A549 (cell line): ENCODE results near the gene PRPF40A.

Experiments
- CBX8 ChIP-seq: fragments of 200-600 bp; sonication (generic); IDR thresholded peaks from 2 replicates; pipeline ENCODE4 v1.6.1; 2016
- POLR2A ChIP-seq: IDR thresholded peaks from 2 replicates; pipeline ENCODE4 v1.6.1; 2012; ENCODE audit warnings: mild to moderate bottlenecking, low read length
- RAD21 ChIP-seq, 2 experiments: fragments of >200 bp in 1 of 2; sonication (Bioruptor Twin) in 1 of 2; formaldehyde crosslinking in 1 of 2; IDR thresholded peaks in 1 of 2; conservative IDR thresholded peaks in 1 of 2; 2 replicates in 1 of 2; 3 replicates in 1 of 2; pipeline ENCODE4 v1.6.1; 2012 to 2018; ENCODE audit warnings: inconsistent platforms in 1 of 2
- TF ChIP-seq, protein P1 (sequence below): fragments of 450-650 bp; IDR thresholded peaks from 2 replicates; pipeline ENCODE4 v1.6.1; 2014; ENCODE audit warnings: antibody characterized with exemption
- TF ChIP-seq, protein P2 (sequence below): fragments of 200-600 bp; sonication (generic); IDR thresholded peaks from 2 replicates; pipeline ENCODE4 v1.6.1; 2016; ENCODE audit warnings: antibody characterized with exemption, mild to moderate bottlenecking, moderate library complexity
- TF ChIP-seq, protein P3 (sequence below): fragments of >200 bp; sonication (Bioruptor Twin); formaldehyde crosslinking; IDR thresholded peaks from 3 replicates; pipeline ENCODE4 v1.5.1; 2016

DNA sequence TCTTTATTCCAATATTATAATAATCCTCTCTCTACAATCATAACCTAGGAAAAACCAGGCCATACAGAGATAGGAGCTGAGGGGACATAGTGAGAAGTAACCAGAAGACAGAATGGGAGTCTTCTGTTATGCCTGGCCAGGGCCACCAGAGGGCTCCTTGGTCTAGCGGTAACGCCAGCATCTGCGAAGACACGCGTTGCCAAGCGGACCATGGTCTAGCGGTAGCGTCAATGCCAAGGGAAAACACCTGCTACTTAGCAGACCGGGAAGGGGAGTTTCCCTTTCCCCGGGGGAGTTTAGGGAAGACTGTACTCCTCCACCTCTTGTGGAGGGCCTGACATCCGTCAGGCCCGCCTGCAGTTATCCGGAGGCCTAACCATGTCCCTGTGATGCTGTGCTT, 37.8 kb upstream of the PRPF40A start:
- TF ChIP-seq, protein P1, sequence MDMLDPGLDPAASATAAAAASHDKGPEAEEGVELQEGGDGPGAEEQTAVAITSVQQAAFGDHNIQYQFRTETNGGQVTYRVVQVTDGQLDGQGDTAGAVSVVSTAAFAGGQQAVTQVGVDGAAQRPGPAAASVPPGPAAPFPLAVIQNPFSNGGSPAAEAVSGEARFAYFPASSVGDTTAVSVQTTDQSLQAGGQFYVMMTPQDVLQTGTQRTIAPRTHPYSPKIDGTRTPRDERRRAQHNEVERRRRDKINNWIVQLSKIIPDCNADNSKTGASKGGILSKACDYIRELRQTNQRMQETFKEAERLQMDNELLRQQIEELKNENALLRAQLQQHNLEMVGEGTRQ = no peak
- TF ChIP-seq, protein P2, sequence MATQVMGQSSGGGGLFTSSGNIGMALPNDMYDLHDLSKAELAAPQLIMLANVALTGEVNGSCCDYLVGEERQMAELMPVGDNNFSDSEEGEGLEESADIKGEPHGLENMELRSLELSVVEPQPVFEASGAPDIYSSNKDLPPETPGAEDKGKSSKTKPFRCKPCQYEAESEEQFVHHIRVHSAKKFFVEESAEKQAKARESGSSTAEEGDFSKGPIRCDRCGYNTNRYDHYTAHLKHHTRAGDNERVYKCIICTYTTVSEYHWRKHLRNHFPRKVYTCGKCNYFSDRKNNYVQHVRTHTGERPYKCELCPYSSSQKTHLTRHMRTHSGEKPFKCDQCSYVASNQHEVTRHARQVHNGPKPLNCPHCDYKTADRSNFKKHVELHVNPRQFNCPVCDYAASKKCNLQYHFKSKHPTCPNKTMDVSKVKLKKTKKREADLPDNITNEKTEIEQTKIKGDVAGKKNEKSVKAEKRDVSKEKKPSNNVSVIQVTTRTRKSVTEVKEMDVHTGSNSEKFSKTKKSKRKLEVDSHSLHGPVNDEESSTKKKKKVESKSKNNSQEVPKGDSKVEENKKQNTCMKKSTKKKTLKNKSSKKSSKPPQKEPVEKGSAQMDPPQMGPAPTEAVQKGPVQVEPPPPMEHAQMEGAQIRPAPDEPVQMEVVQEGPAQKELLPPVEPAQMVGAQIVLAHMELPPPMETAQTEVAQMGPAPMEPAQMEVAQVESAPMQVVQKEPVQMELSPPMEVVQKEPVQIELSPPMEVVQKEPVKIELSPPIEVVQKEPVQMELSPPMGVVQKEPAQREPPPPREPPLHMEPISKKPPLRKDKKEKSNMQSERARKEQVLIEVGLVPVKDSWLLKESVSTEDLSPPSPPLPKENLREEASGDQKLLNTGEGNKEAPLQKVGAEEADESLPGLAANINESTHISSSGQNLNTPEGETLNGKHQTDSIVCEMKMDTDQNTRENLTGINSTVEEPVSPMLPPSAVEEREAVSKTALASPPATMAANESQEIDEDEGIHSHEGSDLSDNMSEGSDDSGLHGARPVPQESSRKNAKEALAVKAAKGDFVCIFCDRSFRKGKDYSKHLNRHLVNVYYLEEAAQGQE = no peak
- TF ChIP-seq, protein P3, sequence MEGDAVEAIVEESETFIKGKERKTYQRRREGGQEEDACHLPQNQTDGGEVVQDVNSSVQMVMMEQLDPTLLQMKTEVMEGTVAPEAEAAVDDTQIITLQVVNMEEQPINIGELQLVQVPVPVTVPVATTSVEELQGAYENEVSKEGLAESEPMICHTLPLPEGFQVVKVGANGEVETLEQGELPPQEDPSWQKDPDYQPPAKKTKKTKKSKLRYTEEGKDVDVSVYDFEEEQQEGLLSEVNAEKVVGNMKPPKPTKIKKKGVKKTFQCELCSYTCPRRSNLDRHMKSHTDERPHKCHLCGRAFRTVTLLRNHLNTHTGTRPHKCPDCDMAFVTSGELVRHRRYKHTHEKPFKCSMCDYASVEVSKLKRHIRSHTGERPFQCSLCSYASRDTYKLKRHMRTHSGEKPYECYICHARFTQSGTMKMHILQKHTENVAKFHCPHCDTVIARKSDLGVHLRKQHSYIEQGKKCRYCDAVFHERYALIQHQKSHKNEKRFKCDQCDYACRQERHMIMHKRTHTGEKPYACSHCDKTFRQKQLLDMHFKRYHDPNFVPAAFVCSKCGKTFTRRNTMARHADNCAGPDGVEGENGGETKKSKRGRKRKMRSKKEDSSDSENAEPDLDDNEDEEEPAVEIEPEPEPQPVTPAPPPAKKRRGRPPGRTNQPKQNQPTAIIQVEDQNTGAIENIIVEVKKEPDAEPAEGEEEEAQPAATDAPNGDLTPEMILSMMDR = peak; percentile 38; the same call in 2 of the 3 replicates
- TF ChIP-seq CBX8 (no peak), RAD21 (conservative IDR thresholded peaks at IDR 0.05 in 1 of 2, IDR thresholded peaks at IDR 0.05 in 1 of 2) (peak; percentile 31 to 48; a peak in 3 of 5 replicates), POLR2A (no peak)
